HL-60 (cell line): ENCODE results near the gene SUFU.

Experiments
- CTCF ChIP-seq: IDR thresholded peaks from one replicate; pipeline ENCODE4 v1.5.1; 2011; ENCODE audit warnings: low read length, control low read depth, inconsistent platforms; ENCODE audit not compliant: insufficient read depth
- SPI1 ChIP-seq: IDR thresholded peaks from 2 replicates; pipeline ENCODE4 v1.6.1; 2012; ENCODE audit warnings: low read depth, mild to moderate bottlenecking, borderline replicate concordance

GRCh38 chr10:102615361-102615760, 111.6 kb downstream of the SUFU start:
- TF ChIP-seq CTCF: no peak
- TF ChIP-seq SPI1: no peak
